Measurements from ENCODE around the gene RPS4Y1.

- TF ChIP-seq CTCF (IDR thresholded peaks at IDR 0.05), result no peak
- TF ChIP-seq POLR2AphosphoS5 (IDR thresholded peaks at IDR 0.05), result no peak
- TF ChIP-seq POLR2A (IDR thresholded peaks at IDR 0.05), result no peak
Measured at GRCh38 chrY:2796977-2797523, 44.4 kb upstream of the RPS4Y1 start.
